ENCODE results near the gene SHISA3. TPM values are rescaled to one million over a fixed set of nuclear protein-coding genes. Genes with fewer than 3 reads are reported as not detected.

The SHISA3 gene
- total RNA-seq, 1 experiment from 2014 or later: 0.18 TPM

- no peak for TF ChIP-seq REST (IDR thresholded peaks at IDR 0.05; ENCODE audit: insufficient read depth in 1 of 2, low read depth in 2 of 2, low read length in 1 of 2)
- no peaks in the 10 kb centered on the region for H3K36me3 ChIP-seq (ENCODE audit: control insufficient read depth, insufficient read depth, low read length)
- H3K27me3 ChIP-seq (ENCODE audit: control insufficient read depth, insufficient read depth, low read length): no peaks in the 10 kb centered on the region
- no peak for DNase-seq (ENCODE audit: low read depth, low spot score)
- in situ Hi-C loops (cut with HindIII; ENCODE audit: low pct_unique_long_range_greater_than_20kb, low sequenced_read_pairs) (no loop called here), intact Hi-C loops (cut with micrococcal nuclease; ENCODE audit: unreplicated experiment) (no loop called here)
- BruUV-seq (replicated peaks): no TSS peak
- H3K9me3 ChIP-seq (ENCODE audit: control insufficient read depth, insufficient read depth, low read depth, low read length): no peaks in the 10 kb centered on the region
- H3K27ac ChIP-seq (ENCODE audit: low read length): no peak overlapping the region
- ATAC-seq: no peak
- no peak overlapping the region for H3K4me3 ChIP-seq (ENCODE audit: low read depth in 2 of 2, low read length in 2 of 2)
- POLR2A ChIA-PET: no interaction called here
- no peaks in the 10 kb centered on the region for H3K4me1 ChIP-seq (ENCODE audit: control insufficient read depth, insufficient read depth, low read length)
- CTCF ChIA-PET: no interaction called here
These were observed 14.5 kb downstream of the SHISA3 start for GRCh38 chr4:42411803-42412202.

DNA sequence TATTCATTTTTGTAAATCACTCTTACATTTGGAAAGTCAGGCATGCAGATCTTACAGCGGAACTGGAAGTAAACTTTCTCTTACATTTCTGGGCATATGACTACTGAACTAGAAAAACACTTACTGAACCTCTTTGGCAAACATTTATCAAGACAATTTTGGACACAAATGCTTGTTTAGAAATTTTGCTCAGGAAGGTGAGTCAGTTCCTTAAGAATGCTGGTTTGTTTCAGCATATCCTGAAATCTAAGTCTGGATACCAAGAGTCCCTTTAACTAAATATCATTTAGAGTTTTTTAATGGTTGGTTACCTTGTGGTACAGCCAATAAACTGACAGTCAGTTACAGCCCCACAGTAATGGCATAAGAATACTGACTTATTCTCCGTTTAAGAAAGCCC, 15.0 kb downstream of the SHISA3 start:
- H3K9me3 ChIP-seq (ENCODE audit: control insufficient read depth, insufficient read depth, low read depth, low read length): no peaks in the 10 kb centered on the region
- no peaks in the 10 kb centered on the region for H3K27me3 ChIP-seq (ENCODE audit: control insufficient read depth, insufficient read depth, low read length)
- BruUV-seq (replicated peaks): no TSS peak
- H3K4me3 ChIP-seq (ENCODE audit: low read depth in 2 of 2, low read length in 2 of 2): no peak overlapping the region
- in situ Hi-C loops (cut with HindIII; ENCODE audit: low pct_unique_long_range_greater_than_20kb, low sequenced_read_pairs): no loop called here
- H3K36me3 ChIP-seq (ENCODE audit: control insufficient read depth, insufficient read depth, low read length): no peaks in the 10 kb centered on the region
- CTCF ChIA-PET: no interaction called here
- H3K4me1 ChIP-seq (ENCODE audit: control insufficient read depth, insufficient read depth, low read length): no peaks in the 10 kb centered on the region
- intact Hi-C loops (cut with micrococcal nuclease; ENCODE audit: unreplicated experiment): no loop called here
- POLR2A ChIA-PET: no interaction called here
- no peak overlapping the region for H3K27ac ChIP-seq (ENCODE audit: low read length)
- ATAC-seq (no peak), DNase-seq (ENCODE audit: low read depth, low spot score) (no peak)
- no peak for TF ChIP-seq REST (IDR thresholded peaks at IDR 0.05; ENCODE audit: insufficient read depth in 1 of 2, low read depth in 2 of 2, low read length in 1 of 2)
- no peak for TF ChIP-seq CTCF (IDR thresholded peaks at IDR 0.05)
- no peak for TF ChIP-seq TCF7L2 (IDR thresholded peaks at IDR 0.05; ENCODE audit: low read depth, low read length)
- TF ChIP-seq SIN3A (IDR thresholded peaks at IDR 0.05; ENCODE audit: borderline replicate concordance, insufficient read depth, low read depth, low read length): no peak
- no peak for TF ChIP-seq POLR2AphosphoS5 (IDR thresholded peaks at IDR 0.05; ENCODE audit: low read depth, low read length)
